Psoas muscle (tissue), 8 donors: Measurements from ENCODE around the gene MYMK. TPM values are rescaled to one million over a fixed set of nuclear protein-coding genes. Genes with fewer than 3 reads are reported as not detected.

Experiments
- ATAC-seq, 4 donors: fragments of 200-7000 bp; cut with Tn5 transposase; one replicate each; pipeline ENCODE4 v1.9.1; 2020; ENCODE audit warnings: moderate library complexity in 3 of 4, mild to moderate bottlenecking in 2 of 4
- DNase-seq, 2 donors: peaks; one replicate each; pipeline ENCODE4 v3.0.0-alpha.2; 2020
- H3K27ac ChIP-seq: fragments of 200-600 bp; one replicate; pipeline ENCODE4 v1.8.0; 2022
- H3K27me3 ChIP-seq, 3 donors: fragments of 200-600 bp in 1 of 3; one replicate each; pipeline versions ENCODE4 v1.6.1 to v1.8.0; 2013 to 2022; ENCODE audit warnings: low read length in 2 of 3, mild to moderate bottlenecking in 2 of 3, moderate library complexity in 1 of 3; ENCODE audit not compliant: insufficient read depth in 3 of 3
- H3K36me3 ChIP-seq, 2 donors: fragments of 200-600 bp in 1 of 2; one replicate each; pipeline versions ENCODE4 v1.6.1 to v1.8.0; 2013 to 2022; ENCODE audit warnings: low read depth in 1 of 2, mild to moderate bottlenecking in 1 of 2, moderate library complexity in 1 of 2; ENCODE audit not compliant: insufficient read depth in 1 of 2
- H3K4me1 ChIP-seq: fragments of 200-600 bp; one replicate; pipeline ENCODE4 v1.8.0; 2022
- H3K4me3 ChIP-seq: fragments of 200-600 bp; one replicate; pipeline ENCODE4 v1.8.0; 2022; ENCODE audit warnings: mild to moderate bottlenecking
- H3K9me3 ChIP-seq: fragments of 200-600 bp; one replicate; pipeline ENCODE4 v1.8.0; 2022
- CTCF ChIP-seq: fragments of 200-600 bp; IDR thresholded peaks from one replicate; pipeline ENCODE4 v1.8.0; 2022; ENCODE audit warnings: antibody characterized with exemption
- WGBS, 3 donors: extraction: QIAGEN DNeasy Blood & Tissue Kit; methylation state at CpG; one replicate each; pipeline versions ENCODE4 v1.1.6 to v1.1.7; 2013; 5-methylcytosine and 5-hydroxymethylcytosine counted together
- intact Hi-C, 2 donors: fragments of 100-400 bp; cut with DNase I; formaldehyde crosslinking; loops; one replicate each; pipeline versions ENCODE4 v1.11.0 to v1.14.2; 2022
- polyA plus RNA-seq, 3 donors: library from polyadenylated mRNA; stranded (reverse); fragments of 200-250 nt; gene quantifications; one replicate each; pipeline ENCODE4 v1.2.3, GENCODE V29; 2013
- total RNA-seq, 4 donors: library from RNA; stranded (reverse); fragmentation: NEBNext Ultra II Directional in 2 of 4; extraction: Animal tissue kit (Norgen Biotek cat#: 25700) in 2 of 4; gene quantifications; one replicate each; pipeline versions ENCODE4 v1.2.1 to v1.2.4, GENCODE V29; 2021 to 2023
- donor health status: healthy with polysubstance abuse.
- donor health status: DM: no; HTN: no; CAD: no; lungs with moderate emphysema.
- donor health status: Bipolar disorder and iron deficiency.
- donor health status: healthy.
- donor health status: DM: yes; HTN: yes; CAD: no.
- donor health status: DM: no; HTN: no; CAD: no.
- donor health status: DM: no; HTN: no; CAD: no.
- donor health status: DM: yes; HTN: yes; CAD: no.

MYMK gene
- total and polyA plus RNA-seq, 7 donors: 0.05 to 4.5 (median 0.52) TPM; not detected in 3

DNA sequence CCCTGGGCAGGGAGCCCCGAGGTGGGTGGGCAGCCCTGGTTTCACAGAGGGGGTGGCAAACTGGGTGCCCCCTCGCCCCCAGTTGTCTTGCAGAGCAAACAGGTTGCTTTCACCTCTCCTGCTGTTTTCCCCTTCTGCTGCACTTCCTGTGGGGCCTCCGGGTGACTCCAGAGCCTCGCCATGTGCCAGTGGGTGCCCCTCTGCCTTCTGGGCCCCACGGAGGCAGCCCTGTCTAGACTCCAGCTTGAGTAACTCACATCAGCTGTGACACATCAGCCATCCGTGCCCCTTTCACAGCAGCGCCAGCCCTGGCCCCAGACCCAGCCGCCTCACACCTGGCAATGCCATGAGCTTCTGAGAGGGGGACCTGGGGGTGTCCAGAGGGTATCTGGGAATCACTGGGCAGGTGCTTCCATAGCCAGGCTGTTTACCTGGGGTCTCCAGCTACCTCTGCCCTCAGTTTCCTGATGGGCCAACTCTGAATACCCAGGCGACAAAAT lies 46.7 kb upstream of the MYMK start:
- Histone ChIP-seq H3K27ac (no peak overlapping the region), H3K4me1 (no peaks in the 10 kb centered on the region), H3K27me3 (peaks cover 0 to 68% (median 14%) of the 10 kb centered on the region in 3 donors), H3K4me3 (no peak overlapping the region), H3K36me3 (no peaks in the 10 kb centered on the region), H3K9me3 (no peaks in the 10 kb centered on the region)
- no peak for TF ChIP-seq CTCF
- intact Hi-C loops: no loop called here
- 63 to 90% (median 72%) methylated on average over 9 of the region's 9 CpGs for WGBS, 3 donors
- no peak for ATAC-seq
- no peak for DNase-seq

DNA sequence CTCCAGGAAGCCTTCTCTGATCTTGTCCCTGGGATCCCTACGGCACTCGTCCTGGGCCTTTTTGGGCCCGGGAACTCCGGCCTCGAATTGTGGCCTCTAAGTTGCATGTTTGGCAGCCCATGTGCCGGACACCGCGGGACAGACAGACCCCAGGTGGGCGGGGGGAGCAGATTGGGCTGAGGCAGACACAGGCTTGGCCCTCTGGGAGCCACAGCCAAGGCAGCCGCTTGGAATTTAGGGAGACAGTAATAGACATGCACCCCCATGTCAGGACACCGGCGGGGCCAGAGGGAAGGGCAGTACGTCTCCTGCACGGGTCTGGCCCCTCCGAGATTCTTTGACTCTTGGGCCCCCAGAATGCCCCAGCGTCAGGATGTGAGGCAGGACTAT lies 45.9 kb upstream of the MYMK start:
- no peak overlapping the region for H3K4me3 ChIP-seq
- peaks cover 0 to 64% (median 13%) of the 10 kb centered on the region in 3 donors for H3K27me3 ChIP-seq
- DNase-seq (no peak), ATAC-seq (no peak)
- intact Hi-C loops: no loop called here
- no peaks in the 10 kb centered on the region for H3K9me3 ChIP-seq
- 83 to 84% (median 83%) methylated on average over 16 of the region's 16 CpGs for WGBS, 3 donors
- no peaks in the 10 kb centered on the region for H3K4me1 ChIP-seq
- no peak overlapping the region for H3K27ac ChIP-seq
- H3K36me3 ChIP-seq: no peaks in the 10 kb centered on the region
- no peak for TF ChIP-seq CTCF

- Histone ChIP-seq H3K4me1 (no peaks in the 10 kb centered on the region), H3K27me3 (peaks cover 0 to 63% (median 9%) of the 10 kb centered on the region in 3 donors), H3K27ac (no peak overlapping the region), H3K36me3 (no peaks in the 10 kb centered on the region), H3K9me3 (no peaks in the 10 kb centered on the region), H3K4me3 (no peak overlapping the region)
- intact Hi-C loops: no loop called here
- DNase-seq (no peak), ATAC-seq (no peak)
- TF ChIP-seq CTCF: no peak
- 64 to 82% (median 67%) methylated on average over 36 of the region's 36 CpGs for WGBS, 3 donors
These were observed 45.3 kb upstream of the MYMK start for GRCh38 chr9:133569891-133570690.

- Histone ChIP-seq H3K9me3 (no peaks in the 10 kb centered on the region), H3K36me3 (no peaks in the 10 kb centered on the region), H3K27ac (no peak overlapping the region), H3K4me3 (no peak overlapping the region), H3K4me1 (no peaks in the 10 kb centered on the region), H3K27me3 (peaks cover 0 to 54% (median 9%) of the 10 kb centered on the region in 3 donors)
- no peak for DNase-seq
- TF ChIP-seq CTCF: no peak
- 69 to 83% (median 81%) methylated on average over 14 of the region's 14 CpGs for WGBS, 3 donors
- intact Hi-C loops: no loop called here
- no peak for ATAC-seq
These were observed 44.5 kb upstream of the MYMK start for GRCh38 chr9:133569121-133569785.
